Vagina (tissue), 2 donors: ENCODE measurements around the gene TTC39B. TPM values are rescaled to one million over a fixed set of nuclear protein-coding genes. Genes with fewer than 3 reads are reported as not detected.

Source experiments
- DNase-seq, 2 donors: peaks; one replicate each; pipeline ENCODE4 v3.0.0-alpha.2; 2017; ENCODE audit errors: extremely low spot score in 2 of 2
- H3K27ac ChIP-seq: fragments of 200-600 bp; sonication (generic); one replicate; pipeline ENCODE4 v1.5.1; 2019
- H3K27me3 ChIP-seq: fragments of 200-600 bp; sonication (generic); one replicate; pipeline ENCODE4 v1.5.1; 2019
- H3K36me3 ChIP-seq, 2 donors: fragments of 200-600 bp; sonication (generic); one replicate each; pipeline ENCODE4 v1.5.1; 2017 to 2019
- H3K4me1 ChIP-seq: fragments of 200-600 bp; sonication (generic); one replicate; pipeline ENCODE4 v1.5.1; 2019
- H3K4me3 ChIP-seq, 2 donors: fragments of 200-600 bp; sonication (generic); 1 replicate in 1 of 2; 2 replicates in 1 of 2; pipeline ENCODE4 v1.5.1; 2016 to 2019
- H3K9me3 ChIP-seq: fragments of 200-600 bp; sonication (generic); one replicate; pipeline ENCODE4 v1.5.1; 2019
- POLR2A ChIP-seq, 2 donors: fragments of 450-650 bp; IDR thresholded peaks; one replicate each; pipeline ENCODE4 v1.6.1; 2017; ENCODE audit warnings: antibody characterized with exemption in 2 of 2, mild to moderate bottlenecking in 2 of 2, moderate library complexity in 2 of 2
- POLR2AphosphoS5 ChIP-seq, 2 donors: sonication (generic); formaldehyde crosslinking; IDR thresholded peaks; one replicate each; pipeline ENCODE4 v1.9.0; 2017; ENCODE audit warnings: antibody characterized with exemption in 2 of 2, mild to moderate bottlenecking in 2 of 2, low read depth in 1 of 2; ENCODE audit not compliant: insufficient read depth in 1 of 2
- intact Hi-C: fragments of 100-400 bp; cut with DNase I; formaldehyde crosslinking; loops from one replicate; pipeline ENCODE4 v1.15.1; 2023
- total RNA-seq: library from RNA; depleted of rRNA; stranded (reverse); fragments of >200 nt; gene quantifications from one replicate; pipeline ENCODE4 v1.2.3, GENCODE V29; 2016
- TF ChIP-seq, protein P1 (sequence below), 3 experiments: fragments of 450-650 bp in 2 of 3; fragments of 200-600 bp in 1 of 3; sonication (generic) in 1 of 3; IDR thresholded peaks; one replicate each; pipeline ENCODE4 v1.5.1; 2017 to 2019; ENCODE audit warnings: antibody characterized with exemption in 3 of 3, mild to moderate bottlenecking in 2 of 3, moderate library complexity in 2 of 3

The TTC39B gene
- total RNA-seq, 1 donor from 2014 or later = 13.3 TPM

DNA sequence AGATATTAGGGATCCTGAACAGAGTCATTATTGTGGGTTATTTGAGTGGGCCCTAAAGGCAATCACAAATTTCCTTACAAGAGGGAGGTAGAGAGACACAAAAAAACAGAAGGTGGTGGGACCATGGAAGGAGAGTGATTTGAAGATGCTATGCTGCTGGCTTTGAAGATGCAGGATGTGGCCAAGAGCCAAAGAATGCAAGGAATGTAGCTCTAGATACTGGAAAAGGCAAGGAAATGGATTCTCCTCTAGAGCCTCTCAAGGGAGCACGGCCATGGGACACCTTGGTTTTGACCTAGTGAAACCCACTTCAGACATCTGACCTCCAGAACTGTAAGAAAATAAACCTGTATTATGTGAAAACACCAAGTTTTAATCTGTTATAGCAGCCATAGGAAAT, 53.8 kb downstream of the TTC39B start:
- intact Hi-C loops = no loop called here
- Histone ChIP-seq H3K27ac (no peak overlapping the region), H3K9me3 (no peaks in the 10 kb centered on the region), H3K4me1 (peaks cover 19% of the 10 kb centered on the region), H3K36me3 (no peaks in the 10 kb centered on the region), H3K4me3 (no peak overlapping the region), H3K27me3 (no peaks in the 10 kb centered on the region)
- no peak for DNase-seq
- TF ChIP-seq, protein P1, sequence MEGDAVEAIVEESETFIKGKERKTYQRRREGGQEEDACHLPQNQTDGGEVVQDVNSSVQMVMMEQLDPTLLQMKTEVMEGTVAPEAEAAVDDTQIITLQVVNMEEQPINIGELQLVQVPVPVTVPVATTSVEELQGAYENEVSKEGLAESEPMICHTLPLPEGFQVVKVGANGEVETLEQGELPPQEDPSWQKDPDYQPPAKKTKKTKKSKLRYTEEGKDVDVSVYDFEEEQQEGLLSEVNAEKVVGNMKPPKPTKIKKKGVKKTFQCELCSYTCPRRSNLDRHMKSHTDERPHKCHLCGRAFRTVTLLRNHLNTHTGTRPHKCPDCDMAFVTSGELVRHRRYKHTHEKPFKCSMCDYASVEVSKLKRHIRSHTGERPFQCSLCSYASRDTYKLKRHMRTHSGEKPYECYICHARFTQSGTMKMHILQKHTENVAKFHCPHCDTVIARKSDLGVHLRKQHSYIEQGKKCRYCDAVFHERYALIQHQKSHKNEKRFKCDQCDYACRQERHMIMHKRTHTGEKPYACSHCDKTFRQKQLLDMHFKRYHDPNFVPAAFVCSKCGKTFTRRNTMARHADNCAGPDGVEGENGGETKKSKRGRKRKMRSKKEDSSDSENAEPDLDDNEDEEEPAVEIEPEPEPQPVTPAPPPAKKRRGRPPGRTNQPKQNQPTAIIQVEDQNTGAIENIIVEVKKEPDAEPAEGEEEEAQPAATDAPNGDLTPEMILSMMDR (IDR thresholded peaks at IDR 0.05) = no peak
- TF ChIP-seq POLR2A (IDR thresholded peaks at IDR 0.05) (no peak), POLR2AphosphoS5 (IDR thresholded peaks at IDR 0.05; ENCODE audit: insufficient read depth in 1 of 2, low read depth in 1 of 2) (no peak)

DNA sequence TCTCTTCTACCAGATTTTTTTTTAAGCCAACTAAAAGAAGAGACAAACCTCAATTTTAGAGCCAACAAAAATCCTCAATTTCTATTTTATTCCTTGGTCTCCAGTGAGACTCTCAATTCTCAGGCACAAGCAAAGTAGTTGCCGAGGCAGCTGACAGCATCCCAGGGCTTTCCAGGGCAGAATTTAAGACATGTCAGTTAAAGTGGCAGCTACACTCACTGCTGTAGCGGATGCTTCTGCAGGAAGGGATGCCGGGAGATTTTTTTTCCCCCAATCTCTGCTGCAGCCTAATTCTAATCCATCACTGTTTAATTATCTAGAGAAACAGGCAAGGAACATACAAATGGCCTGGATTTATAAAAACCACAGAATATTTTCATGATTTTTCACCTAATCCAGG, 57.0 kb downstream of the TTC39B start:
- intact Hi-C loops = no loop called here
- TF ChIP-seq, protein P1 (IDR thresholded peaks at IDR 0.05) = no peak
- TF ChIP-seq POLR2AphosphoS5 (IDR thresholded peaks at IDR 0.05; ENCODE audit: insufficient read depth in 1 of 2, low read depth in 1 of 2) (no peak), POLR2A (IDR thresholded peaks at IDR 0.05) (no peak)
- peak overlapping the region; percentile 33 for H3K27ac ChIP-seq

DNA sequence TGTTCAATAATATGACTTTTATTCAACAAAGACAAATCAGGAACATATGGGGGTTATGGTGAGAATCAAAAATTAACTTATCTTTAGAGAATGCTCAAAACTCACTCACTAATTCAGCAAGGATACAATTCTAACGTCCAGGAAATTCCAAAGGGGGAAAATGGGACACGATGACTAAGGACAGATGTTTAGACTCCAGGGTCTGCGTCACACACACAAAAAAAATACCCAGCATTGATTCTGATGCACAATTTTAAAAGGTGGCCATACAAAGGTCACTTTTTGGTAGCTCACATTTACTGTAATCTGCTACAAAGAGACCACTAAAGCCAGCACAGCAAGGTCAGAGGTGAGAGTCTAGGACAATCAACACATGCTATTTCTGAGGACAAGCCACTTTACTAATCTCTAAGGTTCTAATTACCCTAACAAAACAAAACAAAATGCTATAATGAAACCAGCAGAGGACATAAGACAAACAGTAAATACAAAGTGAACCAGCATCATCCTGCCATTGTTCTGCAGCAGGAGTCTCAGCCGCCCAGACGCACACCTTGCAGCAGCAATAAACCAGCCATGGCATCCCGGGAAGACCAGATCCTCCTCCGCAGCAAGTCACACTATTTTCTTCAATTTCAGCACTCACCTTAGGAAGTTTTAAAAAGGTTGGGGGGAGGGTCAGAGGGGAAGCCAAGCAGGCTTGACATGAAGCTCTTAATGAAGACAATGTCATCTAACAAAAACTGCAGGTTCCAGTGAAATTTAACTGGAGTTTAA, 57.8 kb downstream of the TTC39B start:
- peak overlapping the region; percentile 33 for H3K27ac ChIP-seq
- H3K36me3 ChIP-seq = no peaks in the 10 kb centered on the region
- TF ChIP-seq POLR2AphosphoS5 (IDR thresholded peaks at IDR 0.05; ENCODE audit: insufficient read depth in 1 of 2, low read depth in 1 of 2) = no peak
- TF ChIP-seq, protein P1 (IDR thresholded peaks at IDR 0.05) = no peak
- no peak for TF ChIP-seq POLR2A (IDR thresholded peaks at IDR 0.05)
- peaks cover 31% of the 10 kb centered on the region for H3K4me1 ChIP-seq
- H3K27me3 ChIP-seq = no peaks in the 10 kb centered on the region
- no peaks in the 10 kb centered on the region for H3K9me3 ChIP-seq
- H3K4me3 ChIP-seq = no peak overlapping the region
- intact Hi-C loops = no loop called here
- no peak for DNase-seq

More for the DNA sequence above, 57.0 kb downstream of the TTC39B start:
- H3K27me3 ChIP-seq = no peaks in the 10 kb centered on the region
- H3K4me1 ChIP-seq = peaks cover 24% of the 10 kb centered on the region
- H3K9me3 ChIP-seq = no peaks in the 10 kb centered on the region
- H3K36me3 ChIP-seq = no peaks in the 10 kb centered on the region
- no peak overlapping the region for H3K4me3 ChIP-seq
- no peak for DNase-seq

DNA sequence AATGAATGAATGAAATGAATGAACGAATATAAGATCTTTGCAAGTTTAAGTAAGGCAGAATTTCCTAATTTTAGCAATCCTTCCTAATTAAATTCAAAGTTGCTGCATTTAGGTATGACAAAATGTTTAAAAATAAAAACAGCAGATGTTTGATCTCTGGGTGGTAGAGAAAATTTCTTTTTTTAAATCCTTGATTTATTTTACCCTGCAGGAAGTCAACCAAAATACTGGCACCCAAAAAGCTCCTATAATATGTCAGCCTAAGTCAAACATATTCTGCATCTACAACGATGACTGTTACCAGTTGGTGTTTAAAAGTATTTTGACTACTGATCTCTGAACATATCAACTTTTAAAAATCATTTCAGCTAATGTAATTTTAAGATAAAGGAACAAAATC, 58.4 kb downstream of the TTC39B start:
- Histone ChIP-seq H3K4me1 (peaks cover 37% of the 10 kb centered on the region), H3K9me3 (no peaks in the 10 kb centered on the region), H3K36me3 (no peaks in the 10 kb centered on the region), H3K4me3 (no peak overlapping the region), H3K27me3 (no peaks in the 10 kb centered on the region), H3K27ac (no peak overlapping the region)
- intact Hi-C loops = no loop called here
- TF ChIP-seq POLR2AphosphoS5 (IDR thresholded peaks at IDR 0.05; ENCODE audit: insufficient read depth in 1 of 2, low read depth in 1 of 2) = no peak
- TF ChIP-seq POLR2A (IDR thresholded peaks at IDR 0.05) = no peak
- TF ChIP-seq, protein P1 (IDR thresholded peaks at IDR 0.05) = no peak
- no peak for DNase-seq

DNA sequence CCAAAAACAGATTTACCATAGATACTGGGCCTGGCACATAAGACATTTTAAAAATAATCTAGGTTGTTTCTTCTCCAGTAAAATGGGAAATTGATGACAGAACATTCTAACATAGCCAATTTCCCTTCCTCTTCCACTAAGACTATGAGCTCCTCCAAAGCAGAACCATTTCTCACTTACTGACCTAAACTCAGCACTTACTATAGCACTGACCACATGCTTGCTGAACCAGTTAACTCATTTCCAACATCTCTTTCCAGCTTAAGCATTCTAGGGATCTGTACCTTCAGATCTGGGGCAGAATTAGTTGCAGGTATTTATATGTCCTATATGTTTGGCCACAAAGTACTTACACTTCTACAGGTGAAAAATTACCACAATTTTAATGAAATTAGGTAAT, 58.9 kb downstream of the TTC39B start:
- intact Hi-C loops = no loop called here
- H3K27ac ChIP-seq = no peak overlapping the region
- no peaks in the 10 kb centered on the region for H3K9me3 ChIP-seq
- H3K27me3 ChIP-seq = no peaks in the 10 kb centered on the region
- TF ChIP-seq POLR2A (IDR thresholded peaks at IDR 0.05) (no peak), POLR2AphosphoS5 (IDR thresholded peaks at IDR 0.05; ENCODE audit: insufficient read depth in 1 of 2, low read depth in 1 of 2) (no peak)
- TF ChIP-seq, protein P1 (IDR thresholded peaks at IDR 0.05) = no peak
- DNase-seq = no peak
- no peak overlapping the region for H3K4me3 ChIP-seq
- no peaks in the 10 kb centered on the region for H3K36me3 ChIP-seq
- peaks cover 42% of the 10 kb centered on the region for H3K4me1 ChIP-seq
